Hepatocyte (in vitro differentiated cells): ENCODE results near the gene SYCP2L.

Experiments used
- CTCF ChIP-seq: fragments of 200-600 bp; sonication (generic); IDR thresholded peaks from 2 replicates; pipeline ENCODE4 v1.5.1; 2016; ENCODE audit warnings: antibody characterized with exemption, mild to moderate bottlenecking; ENCODE audit not compliant: poor library complexity
- EZH2 ChIP-seq: fragments of 200-600 bp; sonication (generic); IDR thresholded peaks from 2 replicates; pipeline ENCODE4 v1.6.1; 2016; ENCODE audit warnings: antibody characterized with exemption, mild to moderate bottlenecking, borderline replicate concordance
- EZH2phosphoT487 ChIP-seq: fragments of 200-600 bp; sonication (generic); IDR thresholded peaks from one replicate; pipeline ENCODE4 v1.6.1; 2018; ENCODE audit warnings: antibody characterized with exemption, mild to moderate bottlenecking, low read depth, moderate library complexity; ENCODE audit not compliant: unreplicated experiment, severe bottlenecking

GRCh38 chr6:10852361-10852960 is 34.4 kb upstream of the SYCP2L start:
- no peak for TF ChIP-seq CTCF
- TF ChIP-seq EZH2 = no peak
- TF ChIP-seq EZH2phosphoT487 = no peak
